K562 (cell line): Measurements from ENCODE around the gene RABGAP1L. TPM values are rescaled to one million over a fixed set of nuclear protein-coding genes. Genes with fewer than 3 reads are reported as not detected.

Experiments used
- ATAC-seq: fragments of 200-7000 bp; cut with Tn5 transposase; 3 replicates; pipeline ENCODE4 v1.9.1; 2020; ENCODE audit warnings: moderate library complexity
- BruUV-seq: library from RNA; stranded (reverse); fragments of 400-500 nt; replicated peaks from 2 replicates; lab custom pipeline; 2021; lab: Mats Ljungman, UMichigan
- CTCF ChIA-PET: fragments of 300-600 bp; formaldehyde crosslinking; extraction: SDS; loops from one replicate; lab custom pipeline; 2021; ENCODE audit warnings: low intra/inter-chr PET ratio; lab: Yijun Ruan, JAX
- POLR2A ChIA-PET: fragments of 300-600, 350-650 bp; sonication (Branson Sonifier 250); formaldehyde crosslinking; extraction: SDS; loops from one replicate; lab custom pipeline; 2021; ENCODE audit warnings: antibody characterized with exemption, inconsistent platforms; lab: Yijun Ruan, JAX
- DNase-seq, 4 experiments: peaks; one replicate each; pipeline versions ENCODE4 v3.0.0 to v3.0.0-alpha.2; 2011 to 2018; ENCODE audit warnings: low spot score in 3 of 4, mixed read lengths in 3 of 4; ENCODE audit errors: extremely low read depth in 1 of 4
- FAIRE-seq: peaks from 2 replicates; lab custom pipeline; 2011; peaks lifted over from hg19 to GRCh38; lab: Jason Lieb, UNC
- H2AFZ ChIP-seq: 2 replicates; pipeline ENCODE4 v1.6.0; 2011; ENCODE audit warnings: low read depth, low read length, control low read depth, inconsistent platforms
- H3K27ac ChIP-seq: fragments of 200-600 bp; 3 replicates; pipeline ENCODE4 v1.8.0; 2011; ENCODE audit warnings: low read depth, mild to moderate bottlenecking, control low read depth, inconsistent platforms, low read length, moderate library complexity, mixed read lengths; ENCODE audit errors: extremely low read depth
- H3K27me3 ChIP-seq, 2 experiments: fragments of 300-600 bp in 1 of 2; 2 replicates in 1 of 2; 3 replicates in 1 of 2; pipeline versions ENCODE4 v1.6.0 to v1.8.0; 2011; ENCODE audit warnings: inconsistent platforms in 2 of 2, low read length in 2 of 2, mild to moderate bottlenecking in 1 of 2, mixed read lengths in 1 of 2, moderate library complexity in 1 of 2; ENCODE audit not compliant: control insufficient read depth in 2 of 2, insufficient read depth in 2 of 2
- H3K36me3 ChIP-seq: fragments of 300-600 bp; 3 replicates; pipeline ENCODE4 v1.8.0; 2011; ENCODE audit warnings: mild to moderate bottlenecking, low read length, inconsistent platforms; ENCODE audit not compliant: control insufficient read depth, insufficient read depth
- H3K4me1 ChIP-seq, 2 experiments: fragments of 200-600 bp in 1 of 2; replicated peaks in 1 of 2; 2 replicates in 1 of 2; 3 replicates in 1 of 2; pipeline versions ENCODE4 v1.5.1 to v1.8.0; 2011; ENCODE audit warnings: inconsistent platforms in 2 of 2, low read length in 2 of 2, mild to moderate bottlenecking in 1 of 2, mixed read lengths in 1 of 2, moderate library complexity in 1 of 2; ENCODE audit not compliant: control insufficient read depth in 2 of 2, insufficient read depth in 2 of 2
- H3K4me2 ChIP-seq: 2 replicates; pipeline ENCODE4 v1.6.1; 2011; ENCODE audit warnings: low read length, control low read depth, inconsistent platforms, mixed read lengths; ENCODE audit not compliant: insufficient read depth
- H3K4me3 ChIP-seq: fragments of 200-600 bp; sonication (generic), shearing (Covaris generic); 2 replicates; pipeline ENCODE4 v1.5.1; 2016; ENCODE audit warnings: control low read depth, inconsistent platforms
- H3K79me2 ChIP-seq: fragments of 200-600 bp; 3 replicates; pipeline ENCODE4 v1.8.0; 2011; ENCODE audit warnings: low read length, inconsistent platforms; ENCODE audit not compliant: control insufficient read depth, insufficient read depth
- H3K9ac ChIP-seq, 2 experiments: 2 replicates each; pipeline versions ENCODE4 v1.6.0 to v1.6.1; 2011; ENCODE audit warnings: low read depth in 2 of 2, low read length in 2 of 2, control low read depth in 1 of 2, inconsistent platforms in 1 of 2, mild to moderate bottlenecking in 1 of 2, mixed read lengths in 1 of 2; ENCODE audit not compliant: insufficient read depth in 1 of 2
- H3K9me1 ChIP-seq: one replicate; pipeline ENCODE4 v1.6.0; 2011; ENCODE audit warnings: inconsistent platforms, mild to moderate bottlenecking, low read length, moderate library complexity; ENCODE audit not compliant: control insufficient read depth, insufficient read depth
- H3K9me3 ChIP-seq: replicated peaks from 2 replicates; pipeline ENCODE4 v1.5.1; 2011; ENCODE audit warnings: low read depth, low read length, inconsistent platforms; ENCODE audit not compliant: control insufficient read depth, insufficient read depth
- H4K20me1 ChIP-seq: replicated peaks from 2 replicates; pipeline ENCODE4 v1.6.1; 2011; ENCODE audit warnings: low read length, inconsistent platforms, mixed read lengths; ENCODE audit not compliant: control insufficient read depth, insufficient read depth
- ASH1L ChIP-seq: fragments of 450-650 bp; IDR thresholded peaks from 2 replicates; pipeline ENCODE4 v1.6.1; 2018; ENCODE audit warnings: borderline replicate concordance, mild to moderate bottlenecking, low read depth; ENCODE audit not compliant: partially characterized antibody
- BMI1 ChIP-seq: fragments of 150-350 bp; IDR thresholded peaks from 2 replicates; pipeline ENCODE4 v1.6.1; 2014; ENCODE audit warnings: low read length
- BRD4 ChIP-seq: fragments of 200-600 bp; sonication (generic); IDR thresholded peaks from 2 replicates; pipeline ENCODE4 v1.6.1; 2017; ENCODE audit warnings: inconsistent platforms
- KDM5B ChIP-seq: fragments of 200-600 bp; sonication (generic); IDR thresholded peaks from 2 replicates; pipeline ENCODE4 v1.6.1; 2012; ENCODE audit warnings: low read depth, mild to moderate bottlenecking, moderate library complexity, low read length, control low read depth, inconsistent platforms; ENCODE audit not compliant: insufficient replicate concordance
- MCM2 ChIP-seq: fragments of 450-650 bp; IDR thresholded peaks from 2 replicates; pipeline ENCODE4 v1.6.1; 2017; ENCODE audit warnings: low read depth, mild to moderate bottlenecking
- MTA1 ChIP-seq: fragments of 450-650 bp; IDR thresholded peaks from 2 replicates; pipeline ENCODE4 v1.6.1; 2017; ENCODE audit warnings: borderline replicate concordance
- SMAD4 ChIP-seq: fragments of 250-450 bp; sonication (Bioruptor Pico); conservative IDR thresholded peaks from 2 replicates; pipeline ENCODE4 v1.8.0; 2021; ENCODE audit warnings: inconsistent platforms, mild to moderate bottlenecking, moderate library complexity
- TEAD2 ChIP-seq: fragments of 450-650 bp; IDR thresholded peaks from 2 replicates; pipeline ENCODE4 v1.6.1; 2016; ENCODE audit warnings: missing genetic modification characterization, control low read depth, missing compliant biosample characterization
- YBX1 ChIP-seq: fragments of 450-650 bp; IDR thresholded peaks from 2 replicates; pipeline ENCODE4 v1.7.1; 2016; ENCODE audit warnings: mild to moderate bottlenecking
- ZNF586 ChIP-seq: fragments of 450-650 bp; formaldehyde crosslinking; conservative IDR thresholded peaks from 2 replicates; pipeline ENCODE4 v1.4.0; 2020; ENCODE audit warnings: mild to moderate bottlenecking, moderate library complexity
- ZNF79 ChIP-seq: fragments of 250-450 bp; sonication (Bioruptor Pico); IDR thresholded peaks from 2 replicates; pipeline ENCODE4 v1.4.0; 2020; ENCODE audit warnings: low read depth, mild to moderate bottlenecking, moderate library complexity
- WGBS: fragments of 100-300 bp; shearing (Covaris generic); methylation state at CpG from one replicate; pipeline ENCODE4 v1.1.6; 2016; ENCODE audit warnings: low coverage, mixed read lengths; ENCODE audit not compliant: insufficient coverage; ENCODE audit errors: missing lambda C conversion rate; 5-methylcytosine and 5-hydroxymethylcytosine counted together
- in situ Hi-C: fragments of 300-500 bp; cut with MboI; formaldehyde crosslinking; loops from 4 replicates; pipeline ENCODE4 v1.15.0; 2018; ENCODE audit warnings: inconsistent platforms, mixed read lengths
- intact Hi-C: fragments of 100-400 bp; cut with micrococcal nuclease; formaldehyde crosslinking; loops from 2 replicates; pipeline ENCODE4 v1.14.2; 2022
- polyA plus RNA-seq, 8 experiments: library from polyadenylated mRNA; depleted of rRNA in 4 of 8; stranded (reverse) in 5 of 8; unstranded in 3 of 8; fragments of >200 nt; fragmentation: Nextera tagmentation in 2 of 8; fragmentation: Illumina TruSeq in 1 of 8; extraction: Ambion mirVana in 2 of 8; extraction: Trizol in 1 of 8; gene quantifications; 2 replicates each; pipeline versions ENCODE4 v1.2.1 to v1.2.3, GENCODE V29; 2011 to 2014; ENCODE audit warnings: inconsistent platforms in 1 of 8, missing spikeins in 1 of 8
- total RNA-seq, 7 experiments: library from RNA; depleted of rRNA in 6 of 7; stranded (reverse); fragments of >200 nt in 6 of 7; fragmentation: Illumina TruSeq in 2 of 7; extraction: Trizol in 2 of 7; gene quantifications; 2 replicates each; pipeline versions ENCODE4 v1.2.1 to v1.2.3, GENCODE V29; 2011 to 2021; ENCODE audit warnings: low replicate concordance in 1 of 7
- TF ChIP-seq, protein P1 (sequence below): fragments of 450-650 bp; formaldehyde crosslinking; IDR thresholded peaks from 2 replicates; pipeline ENCODE4 v1.4.0; 2020; ENCODE audit warnings: mild to moderate bottlenecking, mixed read lengths
- TF ChIP-seq, protein P2 (sequence below): fragments of 450-650 bp; formaldehyde crosslinking; IDR thresholded peaks from 2 replicates; pipeline ENCODE4 v1.4.0; 2022; ENCODE audit warnings: missing genetic modification characterization

The RABGAP1L gene
- total and polyA plus RNA-seq, 9 of the 15 experiments (the other 6 are each of a cell fraction or from before 2014, with no cell fraction given), result 16.5 to 44.9 (median 26.7) TPM

DNA sequence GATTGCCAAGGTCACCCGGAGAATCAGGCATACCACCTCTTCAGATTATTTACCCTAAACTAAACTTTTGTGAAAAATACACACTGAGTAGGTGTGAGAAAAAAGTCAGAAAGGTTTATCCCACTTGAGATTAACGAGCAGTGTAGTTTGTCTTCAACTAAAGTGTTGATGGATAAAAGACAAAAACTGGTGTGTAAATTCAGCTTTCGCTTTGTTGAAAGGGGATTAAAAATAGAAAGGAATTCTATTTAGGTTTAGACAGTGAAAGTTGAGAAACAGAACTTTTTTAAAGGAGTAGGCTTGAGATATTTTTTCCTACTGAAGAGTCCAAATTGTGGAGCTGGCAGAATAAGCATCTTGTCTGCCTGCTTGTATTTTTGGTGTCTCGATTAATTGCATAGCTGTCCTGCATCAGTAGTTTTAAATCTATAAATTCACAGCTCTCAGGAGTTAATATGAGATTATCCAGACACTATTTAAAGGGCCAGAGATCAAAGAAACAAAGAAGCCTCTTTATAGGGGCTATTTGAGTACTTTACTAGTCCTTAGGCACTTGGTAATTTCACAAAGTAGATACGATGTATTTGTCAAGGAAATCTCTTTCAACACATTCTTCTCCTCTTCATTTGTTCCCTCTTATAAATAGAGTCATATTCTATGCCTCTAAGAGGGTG lies 46.7 kb upstream of the RABGAP1L start:
- H3K79me2 ChIP-seq, result no peaks in the 10 kb centered on the region
- BruUV-seq, result no TSS peak
- ChIA-PET CTCF (no interaction called here), POLR2A (interaction anchor here (1.5 kb wide), 1 partner anchor 10 kb away, joined by 4 read pairs; no protein-coding TSS in a partner anchor)
- TF ChIP-seq YBX1 (no peak), TEAD2 (tag) (no peak), ASH1L (no peak), BRD4 (no peak), BMI1 (no peak), SMAD4 (no peak), ZNF586 (no peak), MCM2 (no peak), MTA1 (no peak), KDM5B (no peak), ZNF79 (CRISPR knock-in tag) (no peak)
- TF ChIP-seq, protein P1, sequence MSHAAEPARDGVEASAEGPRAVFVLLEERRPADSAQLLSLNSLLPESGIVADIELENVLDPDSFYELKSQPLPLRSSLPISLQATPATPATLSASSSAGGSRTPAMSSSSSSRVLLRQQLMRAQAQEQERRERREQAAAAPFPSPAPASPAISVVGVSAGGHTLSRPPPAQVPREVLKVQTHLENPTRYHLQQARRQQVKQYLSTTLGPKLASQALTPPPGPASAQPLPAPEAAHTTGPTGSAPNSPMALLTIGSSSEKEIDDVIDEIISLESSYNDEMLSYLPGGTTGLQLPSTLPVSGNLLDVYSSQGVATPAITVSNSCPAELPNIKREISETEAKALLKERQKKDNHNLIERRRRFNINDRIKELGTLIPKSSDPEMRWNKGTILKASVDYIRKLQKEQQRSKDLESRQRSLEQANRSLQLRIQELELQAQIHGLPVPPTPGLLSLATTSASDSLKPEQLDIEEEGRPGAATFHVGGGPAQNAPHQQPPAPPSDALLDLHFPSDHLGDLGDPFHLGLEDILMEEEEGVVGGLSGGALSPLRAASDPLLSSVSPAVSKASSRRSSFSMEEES (CRISPR knock-in tag), result no peak
- TF ChIP-seq, protein P2, sequence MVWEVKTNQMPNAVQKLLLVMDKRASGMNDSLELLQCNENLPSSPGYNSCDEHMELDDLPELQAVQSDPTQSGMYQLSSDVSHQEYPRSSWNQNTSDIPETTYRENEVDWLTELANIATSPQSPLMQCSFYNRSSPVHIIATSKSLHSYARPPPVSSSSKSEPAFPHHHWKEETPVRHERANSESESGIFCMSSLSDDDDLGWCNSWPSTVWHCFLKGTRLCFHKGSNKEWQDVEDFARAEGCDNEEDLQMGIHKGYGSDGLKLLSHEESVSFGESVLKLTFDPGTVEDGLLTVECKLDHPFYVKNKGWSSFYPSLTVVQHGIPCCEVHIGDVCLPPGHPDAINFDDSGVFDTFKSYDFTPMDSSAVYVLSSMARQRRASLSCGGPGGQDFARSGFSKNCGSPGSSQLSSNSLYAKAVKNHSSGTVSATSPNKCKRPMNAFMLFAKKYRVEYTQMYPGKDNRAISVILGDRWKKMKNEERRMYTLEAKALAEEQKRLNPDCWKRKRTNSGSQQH (CRISPR knock-in tag), result no peak
- no peak for FAIRE-seq
- no peaks in the 10 kb centered on the region for H3K4me1 ChIP-seq
- no peak overlapping the region for H3K4me2 ChIP-seq
- H2AFZ ChIP-seq, result no peak overlapping the region
- no peak overlapping the region for H3K27ac ChIP-seq
- H3K36me3 ChIP-seq, result no peaks in the 10 kb centered on the region
- intact Hi-C loops, result no loop called here
- 7% methylated on average over 5 of the region's 5 CpGs for WGBS
- H3K9me1 ChIP-seq, result no peaks in the 10 kb centered on the region
- H3K4me3 ChIP-seq, result no peak overlapping the region
- 0 out of 5 replicates have a peak, but pooled peaks cover 0 to 4% of the 10 kb centered on the region in 2 experiments for H3K27me3 ChIP-seq
- H4K20me1 ChIP-seq, result no peaks in the 10 kb centered on the region
- H3K9me3 ChIP-seq, result no peaks in the 10 kb centered on the region
- in situ Hi-C loops, result no loop called here
- no peak for ATAC-seq
- no peak for DNase-seq
- no peak overlapping the region for H3K9ac ChIP-seq
